Measurements from ENCODE around the gene KRT78. TPM values are rescaled to one million over a fixed set of nuclear protein-coding genes. Genes with fewer than 3 reads are reported as not detected.

The KRT78 gene
- total and polyA plus RNA-seq, 5 donors from 2014 or later = not detected

DNA sequence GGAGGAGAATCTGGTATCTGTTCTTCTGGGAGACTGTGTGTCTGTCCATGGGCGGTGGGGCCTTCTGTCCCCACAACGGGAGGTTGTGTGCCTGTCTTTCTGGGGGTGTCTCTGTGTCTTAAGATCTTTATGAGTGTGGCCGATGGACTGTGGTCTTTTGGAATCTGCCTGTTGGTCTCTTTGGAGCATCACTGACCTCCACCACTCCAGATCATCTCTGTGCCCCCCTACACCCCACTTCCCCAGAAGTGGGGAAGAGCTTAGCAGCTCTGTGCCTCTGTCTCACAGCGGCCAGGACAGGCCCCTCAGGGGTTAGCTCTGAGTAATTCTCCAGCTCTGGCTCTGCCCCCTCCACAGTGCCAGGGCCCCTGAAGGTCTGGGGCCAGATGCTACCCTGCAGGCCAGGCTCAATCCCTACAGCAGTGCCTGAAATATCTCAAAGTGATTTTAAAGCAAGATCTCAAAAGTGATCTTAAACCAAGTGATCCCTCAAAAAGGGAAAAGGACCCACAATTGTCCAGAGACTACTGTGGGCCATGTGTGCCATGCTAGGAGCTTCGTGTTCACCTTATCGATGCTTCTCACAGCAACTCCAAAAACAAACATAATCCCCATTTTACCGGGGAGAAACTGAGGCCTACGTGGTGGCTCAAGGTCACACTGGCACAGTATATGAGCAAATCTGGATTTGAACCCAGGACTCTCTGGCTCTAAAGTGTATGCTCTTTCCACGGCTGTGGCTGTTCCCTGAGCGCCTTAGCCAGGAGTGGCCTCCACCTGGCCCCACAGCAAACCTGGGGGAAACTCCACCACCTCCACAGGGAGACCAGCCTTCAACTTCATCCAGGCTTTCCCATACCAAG, 26.0 kb upstream of the KRT78 start:
- no peaks in the 10 kb centered on the region for H3K36me3 Mint-ChIP-seq

GRCh38 chr12:52873832-52874572, 25.2 kb upstream of the KRT78 start:
- no peaks in the 10 kb centered on the region for H3K27me3 ChIP-seq (ENCODE audit: control insufficient read depth, insufficient read depth, low read length)
- H3K4me3 ChIP-seq (ENCODE audit: low read depth, low read length) = no peak overlapping the region
- H3K27ac ChIP-seq (ENCODE audit: insufficient read depth, low read length, poor library complexity, severe bottlenecking) = no peak overlapping the region
- Mint-ChIP-seq H3K27me3 (peaks cover 10% of the 10 kb centered on the region), H3K36me3 (no peaks in the 10 kb centered on the region), H3K4me3 (peak overlapping the region; percentile 73 to 89 (median 82)), H3K27ac (peak overlapping the region in 2 of 3 donors; percentile 67 to 80), H3K4me1 (peaks cover 5 to 22% (median 13%) of the 10 kb centered on the region in 4 donors), H3K9me3 (peaks cover 0 to 1% (median 0%) of the 10 kb centered on the region in 7 donors)
- no peaks in the 10 kb centered on the region for H3K9me3 ChIP-seq (ENCODE audit: control insufficient read depth in 2 of 2, low read length in 2 of 2)
- H3K36me3 ChIP-seq (ENCODE audit: control insufficient read depth, insufficient read depth, low read length) = no peaks in the 10 kb centered on the region
- ATAC-seq (ENCODE audit: low read depth in 2 of 2) (peak; percentile 62 to 66), DNase-seq (peak; percentile 12 to 29 (median 28))
- peaks cover 9% of the 10 kb centered on the region for H3K4me1 ChIP-seq (ENCODE audit: control insufficient read depth, insufficient read depth, low read length, poor library complexity, severe bottlenecking)

More for the DNA sequence above, 26.0 kb upstream of the KRT78 start:
- Histone ChIP-seq H3K27ac (ENCODE audit: insufficient read depth, low read length, poor library complexity, severe bottlenecking) (no peak overlapping the region), H3K36me3 (ENCODE audit: control insufficient read depth, insufficient read depth, low read length) (no peaks in the 10 kb centered on the region), H3K27me3 (ENCODE audit: control insufficient read depth, insufficient read depth, low read length) (no peaks in the 10 kb centered on the region), H3K4me3 (ENCODE audit: low read depth, low read length) (no peak overlapping the region), H3K9me3 (ENCODE audit: control insufficient read depth in 2 of 2, low read length in 2 of 2) (no peaks in the 10 kb centered on the region), H3K4me1 (ENCODE audit: control insufficient read depth, insufficient read depth, low read length, poor library complexity, severe bottlenecking) (peaks cover 9% of the 10 kb centered on the region)
- H3K9me3 Mint-ChIP-seq = peaks cover 0 to 1% (median 0%) of the 10 kb centered on the region in 7 donors
- peak overlapping the region in 2 of 3 donors; percentile 38 to 59 for H3K27ac Mint-ChIP-seq
- ATAC-seq (ENCODE audit: low read depth in 2 of 2) (no peak), DNase-seq (no peak)
- peak overlapping the region; percentile 5 to 82 (median 74) for H3K4me3 Mint-ChIP-seq
- peaks cover 10% of the 10 kb centered on the region for H3K27me3 Mint-ChIP-seq
- H3K4me1 Mint-ChIP-seq = peaks cover 5 to 23% (median 13%) of the 10 kb centered on the region in 4 donors

GRCh38 chr12:52873513-52873831, 24.7 kb upstream of the KRT78 start:
- no peaks in the 10 kb centered on the region for H3K9me3 ChIP-seq (ENCODE audit: control insufficient read depth in 2 of 2, low read length in 2 of 2)
- peaks cover 9% of the 10 kb centered on the region for H3K4me1 ChIP-seq (ENCODE audit: control insufficient read depth, insufficient read depth, low read length, poor library complexity, severe bottlenecking)
- DNase-seq (no peak), ATAC-seq (ENCODE audit: low read depth in 2 of 2) (no peak)
- Mint-ChIP-seq H3K9me3 (peaks cover 0 to 1% (median 0%) of the 10 kb centered on the region in 7 donors), H3K4me3 (peak overlapping the region; percentile 73 to 89 (median 80)), H3K27ac (peak overlapping the region in 2 of 3 donors; percentile 67 to 80), H3K27me3 (peaks cover 15% of the 10 kb centered on the region), H3K36me3 (no peaks in the 10 kb centered on the region), H3K4me1 (peaks cover 5 to 21% (median 13%) of the 10 kb centered on the region in 4 donors)
- no peak overlapping the region for H3K27ac ChIP-seq (ENCODE audit: insufficient read depth, low read length, poor library complexity, severe bottlenecking)
- H3K4me3 ChIP-seq (ENCODE audit: low read depth, low read length) = no peak overlapping the region
- H3K36me3 ChIP-seq (ENCODE audit: control insufficient read depth, insufficient read depth, low read length) = no peaks in the 10 kb centered on the region
- no peaks in the 10 kb centered on the region for H3K27me3 ChIP-seq (ENCODE audit: control insufficient read depth, insufficient read depth, low read length)

GRCh38 chr12:52872644-52873389, 24.0 kb upstream of the KRT78 start:
- Histone ChIP-seq H3K36me3 (ENCODE audit: control insufficient read depth, insufficient read depth, low read length) (no peaks in the 10 kb centered on the region), H3K27me3 (ENCODE audit: control insufficient read depth, insufficient read depth, low read length) (no peaks in the 10 kb centered on the region), H3K9me3 (ENCODE audit: control insufficient read depth in 2 of 2, low read length in 2 of 2) (no peaks in the 10 kb centered on the region), H3K4me3 (ENCODE audit: low read depth, low read length) (no peak overlapping the region), H3K27ac (ENCODE audit: insufficient read depth, low read length, poor library complexity, severe bottlenecking) (no peak overlapping the region), H3K4me1 (ENCODE audit: control insufficient read depth, insufficient read depth, low read length, poor library complexity, severe bottlenecking) (peaks cover 9% of the 10 kb centered on the region)
- no peak for ATAC-seq (ENCODE audit: low read depth in 2 of 2)
- Mint-ChIP-seq H3K4me1 (peaks cover 5 to 21% (median 13%) of the 10 kb centered on the region in 4 donors), H3K4me3 (peak overlapping the region; percentile 73 to 89 (median 80)), H3K27ac (peak overlapping the region in 2 of 3 donors; percentile 67 to 77), H3K36me3 (no peaks in the 10 kb centered on the region), H3K27me3 (peaks cover 16% of the 10 kb centered on the region), H3K9me3 (peaks cover 0 to 1% (median 0%) of the 10 kb centered on the region in 7 donors)
- DNase-seq = no peak

GRCh38 chr12:52871291-52872039, 22.7 kb upstream of the KRT78 start:
- Histone ChIP-seq H3K27ac (ENCODE audit: insufficient read depth, low read length, poor library complexity, severe bottlenecking) (no peak overlapping the region), H3K4me1 (ENCODE audit: control insufficient read depth, insufficient read depth, low read length, poor library complexity, severe bottlenecking) (peaks cover 9% of the 10 kb centered on the region), H3K36me3 (ENCODE audit: control insufficient read depth, insufficient read depth, low read length) (no peaks in the 10 kb centered on the region), H3K9me3 (ENCODE audit: control insufficient read depth in 2 of 2, low read length in 2 of 2) (no peaks in the 10 kb centered on the region), H3K4me3 (ENCODE audit: low read depth, low read length) (no peak overlapping the region), H3K27me3 (ENCODE audit: control insufficient read depth, insufficient read depth, low read length) (no peaks in the 10 kb centered on the region)
- ATAC-seq (ENCODE audit: low read depth in 2 of 2) (no peak), DNase-seq (no peak)
- H3K27me3 Mint-ChIP-seq = peaks cover 16% of the 10 kb centered on the region
- H3K9me3 Mint-ChIP-seq = no peaks in the 10 kb centered on the region
- H3K27ac Mint-ChIP-seq = peak overlapping the region in 1 of 3 donors; percentile 55
- H3K4me1 Mint-ChIP-seq = peaks cover 5 to 29% (median 14%) of the 10 kb centered on the region in 4 donors
- no peak overlapping the region for H3K4me3 Mint-ChIP-seq
- no peaks in the 10 kb centered on the region for H3K36me3 Mint-ChIP-seq

DNA sequence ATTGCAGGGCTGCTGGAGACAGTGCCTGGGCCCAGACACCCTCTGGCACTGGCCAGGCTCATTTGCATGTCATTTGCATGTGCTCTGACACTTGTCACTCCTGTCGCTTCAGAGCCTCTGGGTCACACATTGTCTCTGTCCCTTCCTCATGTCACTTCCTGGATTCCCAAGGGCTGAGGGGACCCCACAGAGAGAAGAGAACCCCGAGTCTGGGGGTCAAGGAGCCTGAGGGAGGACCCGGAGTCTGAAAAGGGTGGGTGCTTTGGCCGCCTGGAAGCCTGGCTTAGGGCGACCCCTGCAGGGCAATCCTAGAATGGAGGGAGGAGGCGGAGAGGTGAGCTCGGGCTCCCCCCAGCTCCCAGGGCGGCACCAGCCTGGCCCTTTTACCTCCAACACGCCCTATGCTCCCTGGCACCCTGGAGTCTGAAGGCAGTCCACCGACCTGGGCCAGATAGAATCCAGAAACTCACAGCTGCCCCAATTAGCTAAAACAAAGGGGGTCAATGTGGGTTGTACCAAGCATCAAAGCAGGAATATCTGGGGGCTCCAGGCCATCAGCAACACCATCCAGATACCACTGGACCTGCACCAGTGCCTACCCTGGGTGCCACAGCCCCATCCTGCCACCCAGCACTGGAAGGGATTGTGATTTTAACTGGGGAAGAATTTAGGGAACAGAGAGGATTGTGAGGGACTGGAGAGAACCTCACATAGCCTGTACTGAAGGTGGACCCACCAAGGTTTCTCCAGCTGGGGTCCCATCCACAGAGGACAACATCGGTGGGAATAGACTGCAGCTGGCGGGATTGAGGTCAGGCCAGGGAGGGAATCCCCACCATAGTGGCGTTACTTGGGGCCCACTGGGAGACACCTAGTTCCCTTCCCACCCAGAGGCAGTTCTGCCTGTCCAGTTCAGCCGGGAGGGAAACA, 21.8 kb upstream of the KRT78 start:
- H3K36me3 ChIP-seq (ENCODE audit: control insufficient read depth, insufficient read depth, low read length) = no peaks in the 10 kb centered on the region
- Mint-ChIP-seq H3K36me3 (no peaks in the 10 kb centered on the region), H3K4me3 (no peak overlapping the region), H3K4me1 (peaks cover 5 to 29% (median 14%) of the 10 kb centered on the region in 4 donors), H3K9me3 (no peaks in the 10 kb centered on the region), H3K27ac (peak overlapping the region in 1 of 3 donors; percentile 65), H3K27me3 (peaks cover 16% of the 10 kb centered on the region)
- H3K27ac ChIP-seq (ENCODE audit: insufficient read depth, low read length, poor library complexity, severe bottlenecking) = no peak overlapping the region
- peaks cover 9% of the 10 kb centered on the region for H3K4me1 ChIP-seq (ENCODE audit: control insufficient read depth, insufficient read depth, low read length, poor library complexity, severe bottlenecking)
- H3K9me3 ChIP-seq (ENCODE audit: control insufficient read depth in 2 of 2, low read length in 2 of 2) = no peaks in the 10 kb centered on the region
- H3K4me3 ChIP-seq (ENCODE audit: low read depth, low read length) = no peak overlapping the region
- peak; percentile 35 to 47 for ATAC-seq (ENCODE audit: low read depth in 2 of 2)
- peak; percentile 31 to 65 (median 52) for DNase-seq
- no peaks in the 10 kb centered on the region for H3K27me3 ChIP-seq (ENCODE audit: control insufficient read depth, insufficient read depth, low read length)

Measured in CD4-positive, CD25-positive, alpha-beta regulatory T cell (primary cell).